Esophagus squamous epithelium (tissue), 5 donors: ENCODE data around the gene ABR. TPM values are rescaled to one million over a fixed set of nuclear protein-coding genes. Genes with fewer than 3 reads are reported as not detected.

Source experiments
- DNase-seq: peaks from one replicate; lab custom pipeline; 2025; lab: John Stamatoyannopoulos, UW
- H3K27ac ChIP-seq, 4 donors: fragments of 200-600 bp; sonication (generic); one replicate each; pipeline ENCODE4 v1.5.1; 2016 to 2019; ENCODE audit warnings: mild to moderate bottlenecking in 1 of 4
- H3K27me3 ChIP-seq, 4 donors: fragments of 200-600 bp; sonication (generic); 1 replicate in 3 of 4; 2 replicates in 1 of 4; pipeline versions ENCODE4 v1.5.1 to v1.6.0; 2017 to 2021; ENCODE audit warnings: antibody characterized with exemption in 1 of 4
- H3K36me3 ChIP-seq, 3 donors: fragments of 200-600 bp; sonication (generic); one replicate each; pipeline ENCODE4 v1.5.1; 2016 to 2019
- H3K4me1 ChIP-seq, 3 donors: fragments of 200-600 bp; sonication (generic); one replicate each; pipeline ENCODE4 v1.5.1; 2017 to 2019
- H3K4me3 ChIP-seq, 4 donors: fragments of 200-600 bp; sonication (generic); 1 replicate in 3 of 4; 2 replicates in 1 of 4; pipeline ENCODE4 v1.5.1; 2016 to 2019; ENCODE audit warnings: mild to moderate bottlenecking in 2 of 4, moderate library complexity in 1 of 4
- H3K9me3 ChIP-seq, 3 donors: fragments of 200-600 bp; sonication (generic); one replicate each; pipeline ENCODE4 v1.5.1; 2016 to 2019
- POLR2A ChIP-seq, 4 donors: fragments of 450-650 bp; IDR thresholded peaks; one replicate each; pipeline ENCODE4 v1.6.1; 2017; ENCODE audit warnings: antibody characterized with exemption in 4 of 4, mild to moderate bottlenecking in 4 of 4, moderate library complexity in 3 of 4
- WGBS, 2 donors: methylation state at CpG; one replicate each; pipeline ENCODE4 v1.1.5; 2018; 5-methylcytosine and 5-hydroxymethylcytosine counted together
- intact Hi-C: fragments of 100-400 bp; cut with DNase I; formaldehyde crosslinking; loops from one replicate; pipeline ENCODE4 v1.15.0; 2022
- total RNA-seq, 4 donors: library from RNA; depleted of rRNA; stranded (reverse); fragments of >200 nt; gene quantifications; one replicate each; pipeline ENCODE4 v1.1.0, GENCODE V29; 2016
- TF ChIP-seq, protein P1 (sequence below), 6 experiments: fragments of 450-650 bp in 4 of 6; fragments of 200-600 bp in 2 of 6; sonication (generic) in 2 of 6; IDR thresholded peaks; one replicate each; pipeline ENCODE4 v1.5.1; 2016 to 2019; ENCODE audit warnings: antibody characterized with exemption in 6 of 6, mild to moderate bottlenecking in 4 of 6, moderate library complexity in 4 of 6
- donor health status: DM: yes; HTN: yes; CAD: no.

The ABR gene
- total RNA-seq, 4 donors from 2014 or later = 62.1 to 248 (median 75.5) TPM

DNA sequence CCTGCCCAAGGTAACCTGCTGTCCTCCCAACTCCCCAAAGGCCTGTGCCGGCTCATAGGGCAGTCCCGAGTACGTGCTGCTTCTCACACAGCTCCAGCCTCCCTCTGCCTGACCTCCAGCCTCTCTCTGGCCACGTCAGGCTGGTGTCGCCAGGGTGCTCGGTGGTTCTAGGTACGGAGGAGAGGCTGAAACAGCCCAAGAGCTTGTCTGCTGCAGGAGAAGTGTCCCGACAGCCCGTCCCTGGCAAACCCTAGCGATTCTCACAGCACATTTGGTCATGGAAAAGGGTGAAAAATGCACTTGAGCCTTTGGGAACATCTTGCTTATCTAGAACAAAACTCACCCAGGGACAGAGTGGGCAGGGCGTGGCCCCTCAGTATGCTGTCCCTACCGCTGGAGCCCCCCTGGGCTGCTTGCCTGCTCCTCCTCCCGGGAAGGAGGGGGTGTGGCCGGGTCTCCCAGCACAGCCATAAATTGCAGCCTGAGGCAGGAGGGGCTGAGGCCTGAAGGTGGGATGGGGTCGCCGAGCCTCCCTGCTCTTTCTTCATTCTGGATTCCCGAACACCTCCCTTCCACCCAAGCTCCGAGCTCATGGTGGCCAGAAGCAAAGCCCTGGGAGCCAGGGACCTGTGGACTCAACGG is 142.4 kb downstream of the ABR start:
- intact Hi-C loops = no loop called here
- TF ChIP-seq, protein P1, sequence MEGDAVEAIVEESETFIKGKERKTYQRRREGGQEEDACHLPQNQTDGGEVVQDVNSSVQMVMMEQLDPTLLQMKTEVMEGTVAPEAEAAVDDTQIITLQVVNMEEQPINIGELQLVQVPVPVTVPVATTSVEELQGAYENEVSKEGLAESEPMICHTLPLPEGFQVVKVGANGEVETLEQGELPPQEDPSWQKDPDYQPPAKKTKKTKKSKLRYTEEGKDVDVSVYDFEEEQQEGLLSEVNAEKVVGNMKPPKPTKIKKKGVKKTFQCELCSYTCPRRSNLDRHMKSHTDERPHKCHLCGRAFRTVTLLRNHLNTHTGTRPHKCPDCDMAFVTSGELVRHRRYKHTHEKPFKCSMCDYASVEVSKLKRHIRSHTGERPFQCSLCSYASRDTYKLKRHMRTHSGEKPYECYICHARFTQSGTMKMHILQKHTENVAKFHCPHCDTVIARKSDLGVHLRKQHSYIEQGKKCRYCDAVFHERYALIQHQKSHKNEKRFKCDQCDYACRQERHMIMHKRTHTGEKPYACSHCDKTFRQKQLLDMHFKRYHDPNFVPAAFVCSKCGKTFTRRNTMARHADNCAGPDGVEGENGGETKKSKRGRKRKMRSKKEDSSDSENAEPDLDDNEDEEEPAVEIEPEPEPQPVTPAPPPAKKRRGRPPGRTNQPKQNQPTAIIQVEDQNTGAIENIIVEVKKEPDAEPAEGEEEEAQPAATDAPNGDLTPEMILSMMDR (IDR thresholded peaks at IDR 0.05) = no peak
- TF ChIP-seq POLR2A (IDR thresholded peaks at IDR 0.05) = no peak
- Histone ChIP-seq H3K36me3 (peaks cover 0 to 96% (median 15%) of the 10 kb centered on the region in 3 donors), H3K4me3 (no peak overlapping the region), H3K27ac (no peak overlapping the region), H3K9me3 (no peaks in the 10 kb centered on the region), H3K27me3 (no peaks in the 10 kb centered on the region), H3K4me1 (peaks cover 0 to 37% (median 13%) of the 10 kb centered on the region in 3 donors)
- WGBS, 2 donors = 83 to 92% methylated on average over 3 to 11 of the region's 19 CpGs
- DNase-seq = no peak

DNA sequence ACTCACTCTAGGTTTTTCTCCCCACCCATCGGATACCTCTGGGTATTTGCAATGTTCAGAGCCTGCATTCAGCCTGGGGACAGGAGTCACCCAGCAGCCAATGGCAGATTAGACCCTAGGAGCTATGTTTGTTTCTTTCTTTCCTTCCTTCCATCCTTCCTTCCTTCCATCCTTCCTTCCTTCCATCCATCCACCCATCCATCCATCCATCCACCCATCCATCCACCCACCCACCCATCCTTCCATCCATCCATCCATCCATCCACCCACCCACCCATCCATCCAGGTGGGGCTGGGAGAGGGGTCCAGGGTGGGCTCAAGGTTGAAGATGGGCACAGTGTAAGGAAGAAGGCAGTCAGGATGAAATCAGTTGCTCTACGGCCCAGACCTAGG is 142.9 kb downstream of the ABR start:
- no peak overlapping the region for H3K27ac ChIP-seq
- no peaks in the 10 kb centered on the region for H3K27me3 ChIP-seq
- TF ChIP-seq, protein P1 (IDR thresholded peaks at IDR 0.05) = no peak
- TF ChIP-seq POLR2A (IDR thresholded peaks at IDR 0.05) = no peak
- peaks cover 0 to 43% (median 17%) of the 10 kb centered on the region in 3 donors for H3K4me1 ChIP-seq
- peaks cover 0 to 96% (median 15%) of the 10 kb centered on the region in 3 donors for H3K36me3 ChIP-seq
- H3K4me3 ChIP-seq = no peak overlapping the region
- DNase-seq = no peak
- H3K9me3 ChIP-seq = no peaks in the 10 kb centered on the region
- intact Hi-C loops = no loop called here
- WGBS, 2 donors = 76 to 80% methylated on average over 1 to 2 of the region's 2 CpGs

DNA sequence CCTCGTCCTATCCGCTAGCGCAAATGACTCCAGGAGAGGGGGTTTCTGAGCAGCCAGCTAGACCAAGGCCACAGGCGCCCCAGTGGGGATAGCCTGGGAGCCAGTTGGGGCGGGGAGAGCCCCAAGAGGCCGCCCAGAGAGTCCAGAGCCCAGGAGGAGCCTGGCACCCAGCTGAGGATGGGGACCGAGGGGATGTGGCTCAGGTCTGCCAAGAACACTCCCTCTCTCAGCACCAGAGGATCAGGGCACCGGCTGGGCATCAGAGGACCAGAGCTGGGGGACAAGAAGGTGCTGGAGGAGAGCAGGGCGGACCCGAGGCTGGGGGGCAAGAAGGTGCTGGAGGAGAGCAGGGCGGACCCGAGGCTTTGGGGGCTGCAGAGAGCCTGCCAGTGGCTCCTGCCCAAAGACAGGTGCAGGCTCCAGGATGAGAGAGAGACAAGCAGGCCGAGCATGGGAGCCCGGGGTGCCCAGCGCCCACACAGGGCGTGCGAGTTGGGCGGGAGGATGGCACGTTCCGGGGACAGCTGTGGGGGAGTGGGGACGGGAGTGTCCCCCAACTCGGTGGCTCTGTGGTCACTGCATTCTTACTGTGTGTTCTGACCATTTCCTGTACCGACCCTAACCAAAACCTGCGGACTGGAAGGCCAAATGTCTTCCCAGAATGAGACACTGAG is 143.5 kb downstream of the ABR start:
- Histone ChIP-seq H3K27ac (no peak overlapping the region), H3K27me3 (no peaks in the 10 kb centered on the region), H3K4me3 (no peak overlapping the region), H3K9me3 (no peaks in the 10 kb centered on the region), H3K36me3 (peaks cover 0 to 95% (median 15%) of the 10 kb centered on the region in 3 donors), H3K4me1 (peaks cover 1 to 48% (median 21%) of the 10 kb centered on the region in 3 donors)
- WGBS, 2 donors = 83 to 88% methylated on average over 16 to 18 of the region's 24 CpGs
- TF ChIP-seq, protein P1 (IDR thresholded peaks at IDR 0.05) = no peak
- no peak for TF ChIP-seq POLR2A (IDR thresholded peaks at IDR 0.05)
- DNase-seq = no peak
- intact Hi-C loops = no loop called here

DNA sequence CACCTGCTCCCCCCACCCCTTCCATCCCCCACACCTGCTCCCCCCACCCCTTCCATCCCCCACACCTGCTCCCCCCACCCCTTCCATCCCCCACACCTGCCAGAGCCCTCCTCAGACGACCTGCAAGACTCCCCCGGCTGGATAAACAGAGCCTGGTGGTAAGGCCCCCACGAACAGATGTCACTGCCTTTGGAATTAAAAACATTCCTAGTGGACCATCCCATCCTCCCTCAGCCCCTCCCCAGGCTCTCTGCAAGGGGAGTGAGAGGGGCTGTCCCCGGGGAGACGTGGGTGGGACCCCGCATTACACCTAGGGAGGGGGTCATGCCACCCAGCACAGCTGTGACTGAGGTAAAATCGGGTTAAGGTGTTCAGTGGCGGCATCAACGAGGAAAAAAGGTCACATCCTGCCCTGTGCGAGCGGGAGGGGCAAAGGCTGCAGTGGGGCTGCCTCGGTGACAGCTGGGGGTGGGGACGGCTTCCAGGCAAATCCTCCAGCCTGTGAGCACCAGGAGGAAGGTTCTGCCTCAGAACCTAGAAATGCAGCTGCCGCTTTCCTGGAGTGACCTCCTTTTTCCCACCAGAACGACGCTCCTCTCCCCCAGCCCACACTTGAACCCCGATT is 144.1 kb downstream of the ABR start:
- intact Hi-C loops = no loop called here
- 0 to 77% methylated on average over 1 to 10 of the region's 17 CpGs for WGBS, 2 donors
- no peaks in the 10 kb centered on the region for H3K9me3 ChIP-seq
- no peaks in the 10 kb centered on the region for H3K27me3 ChIP-seq
- H3K27ac ChIP-seq = no peak overlapping the region
- TF ChIP-seq POLR2A (IDR thresholded peaks at IDR 0.05) = no peak
- TF ChIP-seq, protein P1 (IDR thresholded peaks at IDR 0.05) = no peak
- H3K4me3 ChIP-seq = no peak overlapping the region
- peaks cover 7 to 52% (median 27%) of the 10 kb centered on the region in 3 donors for H3K4me1 ChIP-seq
- DNase-seq = no peak
- peaks cover 0 to 95% (median 15%) of the 10 kb centered on the region in 3 donors for H3K36me3 ChIP-seq
